ENCODE results near the gene JHY.

- TF ChIP-seq CTCF (IDR thresholded peaks at IDR 0.05) (no peak), POLR2AphosphoS5 (IDR thresholded peaks at IDR 0.05) (no peak), POLR2A (IDR thresholded peaks at IDR 0.05) (no peak)
Observed at GRCh38 chr11:122931510-122931909, 49.0 kb downstream of the JHY start.

Measured in gastroesophageal sphincter (tissue), 3 donors.